HL-60 (cell line): ENCODE results near the gene EPS8L3.
"Not testable (repeated sequence)": the region's sequence is repeated elsewhere in the genome, so short reads cannot be mapped to it uniquely, and the experiment has no call there.

Experiments
- DNase-seq, 2 experiments: peaks; one replicate each; pipeline ENCODE4 v3.0.0-alpha.2; 2010 to 2020; ENCODE audit warnings: low read depth in 1 of 2, low spot score in 1 of 2
- H3K27ac ChIP-seq: fragments of 250-450 bp; sonication (Bioruptor Pico); replicated peaks from 2 replicates; pipeline ENCODE4 v1.5.1; 2020; ENCODE audit warnings: mild to moderate bottlenecking, moderate library complexity
- H3K27me3 ChIP-seq: fragments of 250-450 bp; sonication (Bioruptor Pico); 2 replicates; pipeline ENCODE4 v1.5.1; 2021; ENCODE audit warnings: mild to moderate bottlenecking, moderate library complexity; ENCODE audit not compliant: insufficient read depth, poor library complexity, severe bottlenecking
- H3K4me3 ChIP-seq: replicated peaks from 2 replicates; pipeline ENCODE4 v1.5.1; 2011; ENCODE audit warnings: mild to moderate bottlenecking, control low read depth, low read length; ENCODE audit not compliant: insufficient read depth
- CTCF ChIP-seq: IDR thresholded peaks from one replicate; pipeline ENCODE4 v1.5.1; 2011; ENCODE audit warnings: low read length, control low read depth, inconsistent platforms; ENCODE audit not compliant: insufficient read depth
- GABPA ChIP-seq: IDR thresholded peaks from 2 replicates; pipeline ENCODE4 v1.6.1; 2012; ENCODE audit warnings: low read depth
- POLR2AphosphoS5 ChIP-seq: IDR thresholded peaks from 2 replicates; pipeline ENCODE4 v1.6.1; 2012; ENCODE audit warnings: low read depth
- SPI1 ChIP-seq: IDR thresholded peaks from 2 replicates; pipeline ENCODE4 v1.6.1; 2012; ENCODE audit warnings: low read depth, mild to moderate bottlenecking, borderline replicate concordance
- TF ChIP-seq, protein P1 (sequence below): IDR thresholded peaks from 2 replicates; pipeline ENCODE4 v1.6.1; 2012; ENCODE audit warnings: low read depth; ENCODE audit not compliant: insufficient replicate concordance

Gene EPS8L3

DNA sequence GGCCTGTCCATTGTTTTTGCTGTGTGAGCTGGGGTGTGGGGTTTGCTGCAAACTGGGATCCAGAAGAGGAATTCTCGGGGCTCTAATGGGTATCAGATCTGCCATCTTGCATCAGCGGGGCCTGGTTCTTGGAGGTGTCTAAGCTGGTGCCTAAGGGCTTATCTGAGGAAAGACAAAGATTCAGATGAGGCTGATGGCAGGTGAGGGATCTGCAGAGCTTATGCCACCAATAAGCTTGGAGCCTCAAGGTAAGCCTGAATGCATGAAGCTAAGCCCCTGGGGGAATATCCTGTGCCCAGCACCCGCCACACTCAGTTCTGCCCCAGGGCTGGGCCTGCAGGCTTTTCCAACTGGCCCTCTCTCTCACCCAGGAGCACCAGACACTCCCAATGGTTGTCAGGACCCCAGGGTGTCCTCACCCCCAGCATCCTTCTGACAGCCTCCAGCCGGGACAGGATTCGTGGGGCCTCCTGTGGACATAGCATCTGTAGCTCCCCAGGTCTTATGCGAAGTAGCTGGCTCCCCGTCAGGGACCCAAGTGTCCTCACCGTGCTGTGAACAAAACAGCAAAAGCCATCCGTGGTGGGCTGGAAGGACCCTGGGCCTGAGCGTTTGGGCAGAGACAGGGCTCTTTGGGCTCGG lies 13.4 kb downstream of the EPS8L3 start:
- Histone ChIP-seq H3K27me3 (no peaks in the 10 kb centered on the region), H3K4me3 (no peak overlapping the region), H3K27ac (no peak overlapping the region)
- no peak for DNase-seq
- TF ChIP-seq POLR2AphosphoS5 (no peak), SPI1 (no peak), CTCF (no peak), GABPA (no peak)
- TF ChIP-seq, protein P1, sequence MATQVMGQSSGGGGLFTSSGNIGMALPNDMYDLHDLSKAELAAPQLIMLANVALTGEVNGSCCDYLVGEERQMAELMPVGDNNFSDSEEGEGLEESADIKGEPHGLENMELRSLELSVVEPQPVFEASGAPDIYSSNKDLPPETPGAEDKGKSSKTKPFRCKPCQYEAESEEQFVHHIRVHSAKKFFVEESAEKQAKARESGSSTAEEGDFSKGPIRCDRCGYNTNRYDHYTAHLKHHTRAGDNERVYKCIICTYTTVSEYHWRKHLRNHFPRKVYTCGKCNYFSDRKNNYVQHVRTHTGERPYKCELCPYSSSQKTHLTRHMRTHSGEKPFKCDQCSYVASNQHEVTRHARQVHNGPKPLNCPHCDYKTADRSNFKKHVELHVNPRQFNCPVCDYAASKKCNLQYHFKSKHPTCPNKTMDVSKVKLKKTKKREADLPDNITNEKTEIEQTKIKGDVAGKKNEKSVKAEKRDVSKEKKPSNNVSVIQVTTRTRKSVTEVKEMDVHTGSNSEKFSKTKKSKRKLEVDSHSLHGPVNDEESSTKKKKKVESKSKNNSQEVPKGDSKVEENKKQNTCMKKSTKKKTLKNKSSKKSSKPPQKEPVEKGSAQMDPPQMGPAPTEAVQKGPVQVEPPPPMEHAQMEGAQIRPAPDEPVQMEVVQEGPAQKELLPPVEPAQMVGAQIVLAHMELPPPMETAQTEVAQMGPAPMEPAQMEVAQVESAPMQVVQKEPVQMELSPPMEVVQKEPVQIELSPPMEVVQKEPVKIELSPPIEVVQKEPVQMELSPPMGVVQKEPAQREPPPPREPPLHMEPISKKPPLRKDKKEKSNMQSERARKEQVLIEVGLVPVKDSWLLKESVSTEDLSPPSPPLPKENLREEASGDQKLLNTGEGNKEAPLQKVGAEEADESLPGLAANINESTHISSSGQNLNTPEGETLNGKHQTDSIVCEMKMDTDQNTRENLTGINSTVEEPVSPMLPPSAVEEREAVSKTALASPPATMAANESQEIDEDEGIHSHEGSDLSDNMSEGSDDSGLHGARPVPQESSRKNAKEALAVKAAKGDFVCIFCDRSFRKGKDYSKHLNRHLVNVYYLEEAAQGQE: no peak

- Histone ChIP-seq H3K27ac (no peak overlapping the region), H3K27me3 (no peaks in the 10 kb centered on the region), H3K4me3 (no peak overlapping the region)
- TF ChIP-seq GABPA: no peak
- no peak for TF ChIP-seq SPI1
- no peak for TF ChIP-seq CTCF
- no peak for TF ChIP-seq POLR2AphosphoS5
- TF ChIP-seq, protein P1: no peak
- DNase-seq: no peak
Measured at GRCh38 chr1:109749221-109749620, 14.5 kb downstream of the EPS8L3 start.

DNA sequence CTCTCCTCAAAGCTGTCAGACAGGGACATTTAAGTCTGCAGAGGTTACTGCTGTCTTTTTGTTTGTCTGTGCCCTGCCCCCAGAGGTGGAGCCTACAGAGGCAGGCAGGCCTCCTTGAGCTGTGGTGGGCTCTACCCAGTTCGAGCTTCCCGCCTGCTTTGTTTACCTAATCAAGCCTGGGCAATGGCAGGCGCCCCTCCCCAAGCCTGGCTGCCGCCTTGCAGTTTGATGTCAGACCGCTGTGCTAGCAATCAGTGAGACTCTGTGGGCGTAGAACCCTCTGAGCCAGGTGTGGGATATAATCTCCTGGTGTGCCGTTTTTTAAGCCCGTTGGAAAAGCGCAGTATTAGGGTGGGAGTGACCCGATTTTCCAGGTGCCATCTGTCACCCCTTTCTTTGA lies 15.4 kb downstream of the EPS8L3 start:
- not testable (repeated sequence) for H3K27me3 ChIP-seq, DNase-seq, H3K27ac ChIP-seq, H3K4me3 ChIP-seq

GRCh38 chr1:109740615-109741373 lies 22.9 kb downstream of the EPS8L3 start, which contains the start of gene GSTM3:
Gene GSTM3 (minus strand): TSS chr1:109741038. CDS start chr1:109740287, 751 bp downstream.
- TF ChIP-seq, protein P1: no peak
- TF ChIP-seq GABPA: no peak
- TF ChIP-seq POLR2AphosphoS5: no peak
- TF ChIP-seq CTCF: no peak
- TF ChIP-seq SPI1: no peak
- no peak for DNase-seq
- no peak within 1 kb of the TSS for H3K27ac ChIP-seq
- H3K27me3 ChIP-seq: peaks cover 4% of the 10 kb centered on the region
- peak within 1 kb of the TSS; percentile 60 for H3K4me3 ChIP-seq
